Uterus (tissue), 4 donors: Measurements from ENCODE around the gene AHCYL2. TPM values are rescaled to one million over a fixed set of nuclear protein-coding genes. Genes with fewer than 3 reads are reported as not detected.

Experiments
- DNase-seq, 2 donors: peaks; one replicate each; pipeline ENCODE4 v3.0.0-alpha.2; 2019 to 2020
- H3K27ac ChIP-seq, 2 donors: fragments of 200-600 bp; sonication (generic); 1 replicate in 1 of 2; 2 replicates in 1 of 2; pipeline ENCODE4 v1.5.1; 2016 to 2018
- H3K27me3 ChIP-seq, 2 donors: fragments of 200-600 bp; sonication (generic); one replicate each; pipeline ENCODE4 v1.5.1; 2018 to 2019; ENCODE audit warnings: control low read depth in 1 of 2
- H3K36me3 ChIP-seq, 2 donors: fragments of 200-600 bp; sonication (generic); one replicate each; pipeline ENCODE4 v1.5.1; 2019; ENCODE audit warnings: control low read depth in 1 of 2
- H3K4me1 ChIP-seq, 2 donors: fragments of 200-600 bp; sonication (generic); one replicate each; pipeline ENCODE4 v1.5.1; 2018 to 2019; ENCODE audit warnings: control low read depth in 1 of 2
- H3K4me3 ChIP-seq, 2 donors: fragments of 200-600 bp; sonication (generic); 1 replicate in 1 of 2; 2 replicates in 1 of 2; pipeline ENCODE4 v1.5.1; 2018 to 2019; ENCODE audit warnings: mild to moderate bottlenecking in 1 of 2
- H3K9me3 ChIP-seq, 2 donors: fragments of 200-600 bp; sonication (generic); one replicate each; pipeline ENCODE4 v1.5.1; 2019; ENCODE audit warnings: control low read depth in 1 of 2
- CTCF ChIP-seq, 4 experiments: fragments of 200-600 bp in 2 of 4; fragments of 450-650 bp in 2 of 4; sonication (generic) in 2 of 4; IDR thresholded peaks; one replicate each; pipeline ENCODE4 v1.5.1; 2016 to 2019; ENCODE audit warnings: antibody characterized with exemption in 4 of 4, mild to moderate bottlenecking in 2 of 4, moderate library complexity in 1 of 4
- POLR2A ChIP-seq, 2 donors: fragments of 450-650 bp; IDR thresholded peaks; one replicate each; pipeline ENCODE4 v1.6.1; 2016; ENCODE audit warnings: antibody characterized with exemption in 2 of 2, mild to moderate bottlenecking in 1 of 2, moderate library complexity in 1 of 2
- intact Hi-C: fragments of 100-400 bp; cut with DNase I; formaldehyde crosslinking; loops from one replicate; pipeline ENCODE4 v1.15.1; 2023; ENCODE audit warnings: low total_unique reads
- total RNA-seq, 4 donors: library from RNA; depleted of rRNA in 3 of 4; stranded (reverse); fragments of >200 nt in 3 of 4; gene quantifications; one replicate each; pipeline versions ENCODE4 v1.1.0 to v1.2.4, GENCODE V29; 2014 to 2023
- donor health status: DM: yes; HTN: yes; CAD: no.

The AHCYL2 gene
- total RNA-seq, 4 donors from 2014 or later = 5.6 to 29.2 (median 23.7) TPM

GRCh38 chr7:129436335-129436923, 211.6 kb downstream of the AHCYL2 start:
- H3K36me3 ChIP-seq = no peaks in the 10 kb centered on the region
- DNase-seq = no peak
- no peak overlapping the region for H3K4me3 ChIP-seq
- TF ChIP-seq POLR2A (IDR thresholded peaks at IDR 0.05) = no peak
- TF ChIP-seq CTCF (IDR thresholded peaks at IDR 0.05) = no peak
- H3K9me3 ChIP-seq = no peaks in the 10 kb centered on the region
- no peaks in the 10 kb centered on the region for H3K4me1 ChIP-seq
- H3K27ac ChIP-seq = no peak overlapping the region
- intact Hi-C loops = no loop called here
- no peaks in the 10 kb centered on the region for H3K27me3 ChIP-seq

- no peaks in the 10 kb centered on the region for H3K27me3 ChIP-seq
- no peaks in the 10 kb centered on the region for H3K36me3 ChIP-seq
- no peak for TF ChIP-seq CTCF (IDR thresholded peaks at IDR 0.05)
- TF ChIP-seq POLR2A (IDR thresholded peaks at IDR 0.05) = no peak
- intact Hi-C loops = no loop called here
- no peaks in the 10 kb centered on the region for H3K9me3 ChIP-seq
- H3K4me3 ChIP-seq = no peak overlapping the region
- H3K27ac ChIP-seq = no peak overlapping the region
- no peaks in the 10 kb centered on the region for H3K4me1 ChIP-seq
- DNase-seq = no peak
These were observed 212.4 kb downstream of the AHCYL2 start for GRCh38 chr7:129437190-129437589.

- no peak for DNase-seq
- H3K4me3 ChIP-seq = no peak overlapping the region
- H3K36me3 ChIP-seq = no peaks in the 10 kb centered on the region
- H3K27ac ChIP-seq = no peak overlapping the region
- intact Hi-C loops = no loop called here
- no peaks in the 10 kb centered on the region for H3K27me3 ChIP-seq
- TF ChIP-seq CTCF (IDR thresholded peaks at IDR 0.05) (no peak), POLR2A (IDR thresholded peaks at IDR 0.05) (no peak)
- no peaks in the 10 kb centered on the region for H3K9me3 ChIP-seq
- no peaks in the 10 kb centered on the region for H3K4me1 ChIP-seq
These were observed 213.5 kb downstream of the AHCYL2 start for GRCh38 chr7:129438281-129438838.

- DNase-seq = no peak
- no peak overlapping the region for H3K27ac ChIP-seq
- H3K36me3 ChIP-seq = no peaks in the 10 kb centered on the region
- H3K9me3 ChIP-seq = no peaks in the 10 kb centered on the region
- intact Hi-C loops = no loop called here
- no peaks in the 10 kb centered on the region for H3K4me1 ChIP-seq
- H3K27me3 ChIP-seq = no peaks in the 10 kb centered on the region
- TF ChIP-seq CTCF (IDR thresholded peaks at IDR 0.05) = no peak
- no peak for TF ChIP-seq POLR2A (IDR thresholded peaks at IDR 0.05)
- H3K4me3 ChIP-seq = no peak overlapping the region
These were observed 214.2 kb downstream of the AHCYL2 start for GRCh38 chr7:129438839-129439651.
